ENCODE data around the gene SLC22A2.
"Not testable (repeated sequence)": the region's sequence is repeated elsewhere in the genome, so short reads cannot be mapped to it uniquely, and the experiment has no call there.

Gene SLC22A2

GRCh38 chr6:160258346-160259142 is at the start of gene SLC22A2:
Gene SLC22A2 (minus strand): TSS chr6:160258821. CDS start chr6:160258757, 64 bp downstream.
- no peak for DNase-seq (ENCODE audit: low spot score)

DNA sequence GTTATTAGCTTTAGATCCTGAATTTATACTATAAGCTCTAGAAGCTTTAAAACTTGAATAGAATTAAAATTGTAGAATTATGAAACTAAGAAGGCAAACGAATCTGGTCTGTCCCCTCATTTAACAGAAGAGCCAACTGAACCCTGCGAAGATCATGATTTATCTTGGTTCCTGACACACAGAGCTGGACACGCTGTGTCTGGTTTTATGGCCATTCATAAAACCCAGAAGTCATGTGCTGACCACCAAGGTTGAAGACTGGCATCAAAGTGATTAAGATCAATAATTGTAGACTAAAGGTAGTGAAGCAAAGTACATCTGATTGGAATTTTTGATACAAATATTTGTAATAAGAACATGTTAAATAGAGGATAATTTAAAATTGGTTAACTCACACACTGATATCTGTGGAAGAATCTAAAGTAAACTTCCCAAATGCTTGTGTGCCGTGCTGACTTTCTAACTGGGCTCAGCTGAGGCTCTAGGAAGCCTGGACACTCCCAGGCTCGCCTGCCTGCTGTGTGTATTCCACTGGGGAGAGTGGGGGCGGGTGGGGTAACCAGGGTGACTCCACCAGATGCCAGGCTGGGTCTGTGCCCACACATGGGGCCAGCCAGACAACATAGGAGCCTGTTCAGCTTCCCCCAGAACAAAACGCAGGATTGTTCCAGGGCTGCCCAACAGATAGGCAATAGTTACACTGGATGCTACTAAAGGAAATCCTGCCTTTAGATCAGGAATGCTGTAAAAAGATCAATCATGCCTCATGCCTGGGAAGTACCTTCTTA is 47.5 kb upstream of the SLC22A2 start:
- no peak for DNase-seq (ENCODE audit: low spot score)

- DNase-seq (ENCODE audit: low spot score), result no peak
These were observed 45.2 kb upstream of the SLC22A2 start for GRCh38 chr6:160303806-160304205.

GRCh38 chr6:160302431-160303082 is 43.9 kb upstream of the SLC22A2 start:
- DNase-seq (ENCODE audit: low spot score), result not testable (repeated sequence)

GRCh38 chr6:160301339-160301738 is 42.7 kb upstream of the SLC22A2 start:
- DNase-seq (ENCODE audit: low spot score), result no peak

DNA sequence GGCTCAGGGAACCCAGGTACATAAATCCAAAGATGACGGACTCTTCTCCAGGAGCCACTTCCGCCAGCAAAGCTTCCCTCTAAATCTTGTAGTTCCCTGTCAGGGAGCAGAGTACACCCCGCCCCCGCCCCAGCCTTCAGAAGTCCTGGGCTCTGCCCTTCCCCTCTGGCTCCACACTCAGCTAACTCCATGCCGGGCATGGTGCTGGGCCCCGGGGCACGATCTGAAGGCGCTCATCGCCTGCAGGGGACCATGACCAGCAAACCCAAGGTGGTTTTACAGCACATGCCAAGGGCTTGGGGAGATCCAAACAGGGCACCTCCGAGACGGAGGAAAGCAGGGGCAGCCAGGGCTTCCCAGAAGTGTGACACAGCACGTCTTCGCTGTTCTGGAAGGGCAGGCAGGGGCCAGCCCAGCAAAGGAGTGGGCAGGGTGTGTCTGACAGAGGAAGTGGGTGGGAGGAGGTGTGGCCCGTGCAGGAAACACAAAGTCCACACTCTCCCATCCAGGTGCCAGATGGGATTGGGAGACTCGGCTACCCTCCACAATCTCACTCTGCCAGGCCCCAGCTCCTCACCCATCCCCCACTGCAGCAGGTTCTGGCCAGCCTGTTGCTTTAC is 41.6 kb upstream of the SLC22A2 start:
- DNase-seq (ENCODE audit: low spot score), result no peak

DNA sequence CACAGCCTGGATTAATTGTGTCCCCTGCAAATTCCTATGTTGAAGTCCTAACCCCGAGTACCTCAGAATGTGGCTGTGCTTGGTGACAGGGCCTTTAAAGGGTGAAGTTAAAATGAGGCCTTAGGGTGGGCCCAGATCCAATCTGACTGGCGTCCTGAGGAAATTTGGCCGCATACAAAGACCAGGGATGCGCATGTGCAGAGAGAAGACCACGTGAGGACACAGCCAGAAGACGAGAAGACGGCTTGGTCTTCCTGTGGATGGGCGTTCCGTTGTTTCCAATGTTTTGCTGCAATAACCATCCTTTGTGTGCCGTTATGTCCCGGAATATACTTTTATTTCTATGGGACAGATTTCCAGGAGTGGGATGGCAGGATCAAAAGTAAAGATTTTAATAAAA is 40.9 kb upstream of the SLC22A2 start:
- DNase-seq (ENCODE audit: low spot score), result no peak

- no peak for DNase-seq (ENCODE audit: low spot score)
These were observed 39.5 kb upstream of the SLC22A2 start for GRCh38 chr6:160298121-160298520.

DNA sequence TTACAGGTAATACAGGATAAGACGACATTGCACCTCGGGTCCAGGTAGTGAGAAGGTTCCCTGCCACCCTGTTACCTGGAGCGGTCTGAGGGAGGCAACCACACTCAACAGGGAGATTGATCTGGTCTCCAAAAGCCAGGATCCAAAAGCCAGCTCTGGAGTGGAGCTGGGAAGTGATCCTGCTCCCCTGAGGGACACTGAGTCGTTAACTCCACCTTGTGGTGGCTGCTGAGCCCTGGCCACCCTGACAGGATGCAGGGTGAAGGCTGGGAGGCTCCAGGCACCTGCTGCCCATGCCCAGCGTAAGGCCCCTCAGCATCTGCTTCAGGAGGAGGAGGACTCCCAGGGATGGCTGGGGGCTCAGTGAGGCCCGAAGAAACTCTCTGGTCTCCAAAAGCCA is 38.7 kb upstream of the SLC22A2 start:
- DNase-seq (ENCODE audit: low spot score), result peak; percentile 54

DNA sequence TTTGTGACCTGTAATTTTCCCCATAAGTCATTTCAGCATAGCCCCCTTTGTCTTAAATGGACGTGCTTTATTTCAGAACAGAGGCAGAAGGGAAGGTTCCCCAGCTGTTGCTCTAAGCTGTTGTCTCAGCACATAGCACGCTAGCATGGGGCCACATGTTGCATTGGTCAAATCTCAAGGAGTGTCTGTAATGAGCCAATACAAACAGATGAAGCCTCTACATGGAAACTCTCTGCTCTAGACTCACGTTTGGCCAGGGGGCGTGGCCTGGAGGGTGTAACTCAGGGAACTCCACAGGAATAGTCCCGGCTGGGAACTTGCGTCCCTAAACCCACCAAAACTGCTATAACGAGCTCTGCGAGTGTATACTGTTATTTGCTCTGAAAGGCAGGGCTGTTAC is 35.2 kb upstream of the SLC22A2 start:
- DNase-seq (ENCODE audit: low spot score), result peak; percentile 31

DNA sequence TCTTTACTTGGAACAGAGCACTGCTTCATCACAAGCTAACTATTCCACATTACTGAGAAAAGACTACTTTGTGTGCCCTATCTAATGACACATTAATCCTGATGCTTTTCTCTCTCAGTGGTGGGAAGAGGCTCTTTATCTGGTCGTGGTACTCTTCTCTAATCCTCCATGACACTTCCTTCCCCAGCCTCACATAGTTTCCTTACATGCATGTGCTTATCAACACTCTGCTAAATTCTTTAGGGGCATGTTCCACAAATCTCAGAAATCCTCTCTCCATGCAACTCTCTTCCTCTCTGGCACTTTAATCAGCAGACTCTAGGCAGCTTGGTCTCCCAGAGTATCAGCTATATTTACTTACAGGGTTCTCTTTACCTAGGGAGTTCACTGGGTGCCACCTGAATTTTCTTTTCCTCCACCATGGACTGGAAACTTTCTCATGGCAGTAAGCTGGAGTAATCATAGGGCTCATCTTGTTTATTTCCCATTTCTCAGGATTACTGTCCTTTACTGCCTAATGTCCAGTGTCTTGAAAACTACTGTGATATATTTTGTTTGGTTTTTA is 27.0 kb upstream of the SLC22A2 start:
- DNase-seq (ENCODE audit: low spot score), result no peak

- DNase-seq (ENCODE audit: low spot score), result peak; percentile 0
These were observed 26.0 kb upstream of the SLC22A2 start for GRCh38 chr6:160284575-160284974.

DNA sequence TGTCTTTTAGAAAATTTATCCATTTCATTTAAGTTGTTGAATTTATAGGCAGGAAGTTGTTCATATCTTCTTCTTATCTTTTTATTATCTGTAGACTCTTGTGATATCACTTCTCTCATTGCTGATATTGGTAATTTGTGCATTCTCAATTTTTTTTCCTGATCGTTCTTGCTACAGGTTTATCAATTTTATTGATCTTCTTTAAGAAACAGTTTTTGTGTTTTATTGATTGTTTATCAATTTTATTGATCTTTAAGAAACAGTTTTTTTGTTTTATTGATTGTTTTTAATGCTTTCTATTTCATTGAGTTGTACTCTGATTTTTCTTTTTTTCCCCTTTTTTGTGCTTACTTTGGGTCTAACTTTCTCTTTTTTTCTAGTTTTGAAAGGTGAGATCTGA is 23.8 kb upstream of the SLC22A2 start:
- no peak for DNase-seq (ENCODE audit: low spot score)

DNA sequence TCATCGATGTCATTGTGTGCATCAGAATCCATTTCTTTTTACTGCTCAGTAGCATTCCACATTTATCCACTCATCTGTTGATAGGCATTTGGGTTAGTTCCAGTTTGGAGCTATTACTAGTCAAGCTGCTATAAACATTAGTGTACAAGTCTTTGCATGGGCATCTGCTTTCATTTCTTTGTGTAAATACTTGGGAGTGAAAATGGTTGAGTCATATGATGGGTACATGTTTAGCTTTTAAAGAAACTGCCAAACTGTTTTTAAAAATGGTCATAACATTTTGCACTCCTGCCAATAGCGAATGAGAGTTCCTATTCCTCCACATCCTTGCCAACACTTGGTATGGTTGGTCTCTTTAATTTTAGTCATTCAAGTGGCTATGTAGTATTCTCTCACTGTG is 21.2 kb upstream of the SLC22A2 start:
- DNase-seq (ENCODE audit: low spot score), result no peak

DNA sequence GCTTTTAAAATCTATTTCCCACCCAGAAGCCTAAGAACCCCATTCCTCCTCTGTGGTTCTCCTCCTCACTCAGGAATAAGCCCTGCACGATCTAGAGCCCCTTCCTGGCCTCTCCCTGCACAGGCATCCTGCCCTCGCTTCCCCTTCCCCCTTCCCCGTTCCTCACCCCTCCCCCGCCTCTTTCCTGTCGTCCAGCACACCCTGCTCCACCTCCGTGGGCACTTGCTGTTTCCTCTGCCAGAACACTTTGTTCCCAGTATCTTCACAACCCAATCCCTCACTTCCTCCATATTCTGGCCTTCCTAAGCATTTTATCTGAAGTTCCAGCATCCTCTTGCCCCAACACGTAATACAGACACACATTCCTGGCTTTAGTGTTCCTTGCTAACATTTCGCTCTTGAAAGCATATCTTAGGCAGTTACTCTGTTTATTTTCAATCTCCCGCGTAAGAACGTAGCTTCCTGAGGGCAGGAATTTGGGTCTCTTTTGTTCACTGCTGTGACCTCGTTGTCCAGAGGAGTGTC is 20.2 kb upstream of the SLC22A2 start:
- DNase-seq (ENCODE audit: low spot score), result no peak

GRCh38 chr6:160278311-160278710 is 19.7 kb upstream of the SLC22A2 start:
- no peak for DNase-seq (ENCODE audit: low spot score)

- no peak for DNase-seq (ENCODE audit: low spot score)
These were observed 18.9 kb upstream of the SLC22A2 start for GRCh38 chr6:160277546-160277945.

GRCh38 chr6:160277144-160277543 is 18.5 kb upstream of the SLC22A2 start:
- DNase-seq (ENCODE audit: low spot score), result no peak

- no peak for DNase-seq (ENCODE audit: low spot score)
These were observed 17.5 kb upstream of the SLC22A2 start for GRCh38 chr6:160276126-160276525.

- DNase-seq (ENCODE audit: low spot score), result no peak
These were observed 16.9 kb upstream of the SLC22A2 start for GRCh38 chr6:160275511-160276003.

DNA sequence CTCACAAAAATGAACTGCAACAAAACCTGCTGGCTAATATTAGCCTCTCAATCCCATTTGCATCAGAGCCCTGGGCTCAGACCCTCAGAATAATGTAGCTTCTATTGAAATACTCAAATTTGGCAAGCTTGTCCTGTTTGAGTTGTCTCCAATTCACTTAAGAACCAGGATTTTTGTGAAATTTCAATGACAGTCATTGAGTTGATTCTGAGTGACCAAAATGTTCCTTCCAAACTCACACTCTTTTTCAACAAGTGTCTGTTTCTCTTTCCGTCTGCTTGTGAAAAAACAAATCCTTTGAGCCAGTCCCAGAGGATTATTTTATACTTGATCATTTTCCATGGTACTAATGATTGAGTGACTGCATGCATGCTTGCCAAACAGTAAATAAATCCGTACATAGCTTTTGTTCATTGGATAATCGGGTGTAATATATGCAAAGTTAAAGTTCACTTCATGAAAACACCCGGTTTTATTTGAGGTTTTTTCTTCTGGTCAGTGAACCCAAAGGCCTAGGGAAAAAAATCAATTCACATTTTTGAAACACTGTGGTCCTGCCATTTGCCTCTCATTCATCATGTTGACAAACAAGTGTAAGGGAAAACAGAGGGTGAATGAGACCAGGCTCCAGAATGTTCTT is 16.4 kb upstream of the SLC22A2 start:
- DNase-seq (ENCODE audit: low spot score), result no peak

Measured in iPS-NIHi11 (cell line).